Measurements from ENCODE around the gene GAREM1.

GRCh38 chr18:32258148-32258547 is 212.5 kb downstream of the GAREM1 start:
- TF ChIP-seq EZH2 (IDR thresholded peaks at IDR 0.05), result no peak
- no peak for TF ChIP-seq POLR2AphosphoS5 (IDR thresholded peaks at IDR 0.05; ENCODE audit: borderline replicate concordance, low read depth, low read length)
- TF ChIP-seq FOXP2 (optimal IDR thresholded peaks at IDR 0.05; ENCODE audit: control extremely low read depth, extremely low read length, insufficient read depth), result no peak

All from SK-N-MC (cell line).